Keratinocyte (primary cell): ENCODE data around the gene MLLT3. TPM values are rescaled to one million over a fixed set of nuclear protein-coding genes. Genes with fewer than 3 reads are reported as not detected.

Source experiments
- DNase-seq: peaks from one replicate; pipeline ENCODE4 v3.0.0-alpha.2; 2011; ENCODE audit warnings: low read depth, missing footprints, low spot score
- FAIRE-seq: peaks from 2 replicates; lab custom pipeline; 2011; peaks lifted over from hg19 to GRCh38; lab: Jason Lieb, UNC
- H2AFZ ChIP-seq: 2 replicates; pipeline ENCODE4 v1.6.0; 2012; ENCODE audit warnings: low read length, control low read depth, inconsistent platforms; ENCODE audit not compliant: control insufficient read depth
- H3K27ac ChIP-seq: 2 replicates; pipeline ENCODE4 v1.5.1; 2011; ENCODE audit warnings: low read length; ENCODE audit not compliant: control insufficient read depth, insufficient read depth
- H3K27me3 ChIP-seq: 3 replicates; pipeline ENCODE4 v1.6.0; 2011; ENCODE audit warnings: low read length; ENCODE audit not compliant: control insufficient read depth, insufficient read depth; ENCODE audit errors: extremely low read depth
- H3K36me3 ChIP-seq, 2 experiments: 2 replicates in 1 of 2; 3 replicates in 1 of 2; pipeline ENCODE4 v1.5.1; 2011; ENCODE audit warnings: low read length in 2 of 2, mild to moderate bottlenecking in 1 of 2; ENCODE audit not compliant: control insufficient read depth in 2 of 2, insufficient read depth in 2 of 2; ENCODE audit errors: extremely low read depth in 1 of 2
- H3K4me1 ChIP-seq: 3 replicates; pipeline ENCODE4 v1.5.1; 2011; ENCODE audit warnings: low read length; ENCODE audit not compliant: control insufficient read depth, insufficient read depth; ENCODE audit errors: extremely low read depth
- H3K4me2 ChIP-seq: 3 replicates; pipeline ENCODE4 v1.6.0; 2011; ENCODE audit warnings: low read depth, low read length; ENCODE audit not compliant: control insufficient read depth, insufficient read depth; ENCODE audit errors: extremely low read depth
- H3K4me3 ChIP-seq, 3 experiments: fragments of 200-600 bp in 1 of 3; sonication (generic) in 1 of 3; 2 replicates in 2 of 3; 3 replicates in 1 of 3; pipeline ENCODE4 v1.5.1; 2011 to 2016; ENCODE audit warnings: low read length in 3 of 3, mild to moderate bottlenecking in 3 of 3, control low read depth in 2 of 3, inconsistent platforms in 1 of 3, low read depth in 1 of 3, mixed read lengths in 1 of 3, mixed run types in 1 of 3, moderate library complexity in 1 of 3; ENCODE audit not compliant: control insufficient read depth in 2 of 3, insufficient read depth in 2 of 3; ENCODE audit errors: extremely low read depth in 1 of 3
- H3K79me2 ChIP-seq: 2 replicates; pipeline ENCODE4 v1.6.0; 2012; ENCODE audit warnings: low read length; ENCODE audit not compliant: control insufficient read depth, insufficient read depth
- H3K9ac ChIP-seq: 3 replicates; pipeline ENCODE4 v1.6.0; 2011; ENCODE audit warnings: low read length; ENCODE audit not compliant: control insufficient read depth, insufficient read depth; ENCODE audit errors: extremely low read depth
- H3K9me1 ChIP-seq: 3 replicates; pipeline ENCODE4 v1.6.0; 2011; ENCODE audit warnings: low read length; ENCODE audit not compliant: control insufficient read depth, insufficient read depth; ENCODE audit errors: extremely low read depth
- H3K9me3 ChIP-seq: 2 replicates; pipeline ENCODE4 v1.5.1; 2012; ENCODE audit warnings: low read depth, low read length; ENCODE audit not compliant: control insufficient read depth
- H4K20me1 ChIP-seq: 3 replicates; pipeline ENCODE4 v1.6.0; 2011; ENCODE audit warnings: low read length; ENCODE audit not compliant: control insufficient read depth, insufficient read depth; ENCODE audit errors: extremely low read depth
- EZH2 ChIP-seq: IDR thresholded peaks from one replicate; pipeline ENCODE4 v1.6.1; 2012; ENCODE audit warnings: inconsistent platforms, mild to moderate bottlenecking, low read length, moderate library complexity
- dilution Hi-C: fragments of 300-500 bp; cut with MboI; formaldehyde crosslinking; loops from one replicate; pipeline ENCODE4 v1.7.0; 2020; ENCODE audit warnings: low sequenced_read_pairs; ENCODE audit not compliant: extremely low pct_ligation_motif_present
- polyA plus RNA-seq, 5 experiments: library from polyadenylated mRNA; depleted of rRNA in 3 of 5; stranded (reverse) in 3 of 5; stranded (forward) in 1 of 5; unstranded in 1 of 5; fragments of >200 nt; gene quantifications; 1 replicate in 1 of 5; 2 replicates in 3 of 5; 3 replicates in 1 of 5; pipeline versions ENCODE4 v1.2.1 to v1.2.3, GENCODE V29; 2011 to 2012; ENCODE audit warnings: missing spikeins in 2 of 5, low read depth in 1 of 5, low replicate concordance in 1 of 5
- TF ChIP-seq, protein P1 (sequence below), 3 experiments: IDR thresholded peaks in 1 of 3; conservative IDR thresholded peaks in 1 of 3; optimal IDR thresholded peaks in 1 of 3; 2 replicates in 2 of 3; 3 replicates in 1 of 3; pipeline versions ENCODE3 to v1.5.1; 2011; ENCODE audit warnings: low read length in 3 of 3, mild to moderate bottlenecking in 3 of 3, moderate library complexity in 2 of 3, control low read depth in 1 of 3, inconsistent platforms in 1 of 3; ENCODE audit not compliant: insufficient read depth in 2 of 3; ENCODE audit errors: extremely low read depth in 1 of 3

The MLLT3 gene
- polyA plus RNA-seq, 1 donor (not counting 4 experiments of a cell fraction or from before 2014, with no cell fraction given): 17.0 TPM

DNA sequence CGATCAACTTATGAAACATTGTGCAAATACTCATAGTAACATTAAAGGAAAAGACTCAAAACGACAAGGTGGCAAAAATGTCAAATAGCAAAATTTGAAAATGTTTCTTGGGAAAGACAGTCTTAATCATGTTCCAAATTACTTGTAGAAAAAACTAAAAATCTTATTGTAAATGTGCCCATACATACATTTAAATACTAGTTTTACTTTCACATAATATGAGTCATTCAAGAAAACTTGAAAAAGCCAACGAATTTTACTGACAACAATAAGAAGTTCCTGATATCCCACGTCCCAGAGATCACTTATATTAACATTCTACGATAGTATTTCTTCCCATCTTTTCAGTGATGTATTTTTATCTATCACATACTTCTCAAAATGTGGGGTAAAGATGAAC is 13.7 kb downstream of the MLLT3 start:
- Histone ChIP-seq H3K27ac (no peak overlapping the region), H2AFZ (no peak overlapping the region), H3K9me1 (no peaks in the 10 kb centered on the region), H4K20me1 (no peaks in the 10 kb centered on the region), H3K4me1 (no peaks in the 10 kb centered on the region), H3K9me3 (no peaks in the 10 kb centered on the region), H3K9ac (no peak overlapping the region), H3K27me3 (no peaks in the 10 kb centered on the region), H3K79me2 (peaks cover 3% of the 10 kb centered on the region), H3K36me3 (no peaks in the 10 kb centered on the region), H3K4me2 (no peak overlapping the region), H3K4me3 (no peak overlapping the region)
- FAIRE-seq: no peak
- TF ChIP-seq EZH2: no peak
- TF ChIP-seq, protein P1, sequence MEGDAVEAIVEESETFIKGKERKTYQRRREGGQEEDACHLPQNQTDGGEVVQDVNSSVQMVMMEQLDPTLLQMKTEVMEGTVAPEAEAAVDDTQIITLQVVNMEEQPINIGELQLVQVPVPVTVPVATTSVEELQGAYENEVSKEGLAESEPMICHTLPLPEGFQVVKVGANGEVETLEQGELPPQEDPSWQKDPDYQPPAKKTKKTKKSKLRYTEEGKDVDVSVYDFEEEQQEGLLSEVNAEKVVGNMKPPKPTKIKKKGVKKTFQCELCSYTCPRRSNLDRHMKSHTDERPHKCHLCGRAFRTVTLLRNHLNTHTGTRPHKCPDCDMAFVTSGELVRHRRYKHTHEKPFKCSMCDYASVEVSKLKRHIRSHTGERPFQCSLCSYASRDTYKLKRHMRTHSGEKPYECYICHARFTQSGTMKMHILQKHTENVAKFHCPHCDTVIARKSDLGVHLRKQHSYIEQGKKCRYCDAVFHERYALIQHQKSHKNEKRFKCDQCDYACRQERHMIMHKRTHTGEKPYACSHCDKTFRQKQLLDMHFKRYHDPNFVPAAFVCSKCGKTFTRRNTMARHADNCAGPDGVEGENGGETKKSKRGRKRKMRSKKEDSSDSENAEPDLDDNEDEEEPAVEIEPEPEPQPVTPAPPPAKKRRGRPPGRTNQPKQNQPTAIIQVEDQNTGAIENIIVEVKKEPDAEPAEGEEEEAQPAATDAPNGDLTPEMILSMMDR (optimal IDR thresholded peaks at IDR 0.05 in 1 of 3, IDR thresholded peaks at IDR 0.05 in 1 of 3, conservative IDR thresholded peaks at IDR 0.05 in 1 of 3; ENCODE audit: extremely low read depth in 1 of 3, insufficient read depth in 2 of 3, low read length in 3 of 3): no peak
- dilution Hi-C loops: loop anchor here (10.0 kb wide), 1 partner anchor 54 kb away; no protein-coding TSS in a partner anchor
- no peak for DNase-seq

DNA sequence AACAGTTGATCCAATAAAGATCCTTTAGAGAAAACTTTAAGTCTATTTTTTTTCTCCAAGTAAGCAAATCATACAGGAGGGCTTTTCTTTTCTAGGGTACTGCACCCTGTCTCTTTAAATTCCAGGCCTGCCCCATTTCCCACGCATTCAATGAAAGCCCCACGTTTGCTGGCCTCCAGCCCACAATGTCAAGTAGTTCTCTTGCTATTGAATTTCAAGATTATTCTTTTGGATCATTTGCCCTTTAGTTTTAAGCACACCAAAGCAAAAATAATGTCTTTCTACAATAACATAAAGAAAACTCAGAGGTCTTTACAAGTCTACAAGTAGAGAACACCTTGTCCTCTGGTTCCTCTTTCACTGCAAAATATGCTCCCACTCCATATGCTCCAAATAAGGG is 15.6 kb downstream of the MLLT3 start:
- Histone ChIP-seq H2AFZ (no peak overlapping the region), H3K27me3 (no peaks in the 10 kb centered on the region), H3K9ac (no peak overlapping the region), H3K4me1 (no peaks in the 10 kb centered on the region), H3K4me3 (no peak overlapping the region), H3K9me3 (no peaks in the 10 kb centered on the region), H4K20me1 (no peaks in the 10 kb centered on the region), H3K79me2 (peaks cover 3% of the 10 kb centered on the region), H3K4me2 (no peak overlapping the region), H3K27ac (no peak overlapping the region), H3K9me1 (no peaks in the 10 kb centered on the region), H3K36me3 (no peaks in the 10 kb centered on the region)
- DNase-seq (no peak), FAIRE-seq (no peak)
- dilution Hi-C loops: loop anchor here (10.0 kb wide), 1 partner anchor 52 kb away; no protein-coding TSS in a partner anchor
- TF ChIP-seq, protein P1 (optimal IDR thresholded peaks at IDR 0.05 in 1 of 3, IDR thresholded peaks at IDR 0.05 in 1 of 3, conservative IDR thresholded peaks at IDR 0.05 in 1 of 3; ENCODE audit: extremely low read depth in 1 of 3, insufficient read depth in 2 of 3, low read length in 3 of 3): no peak
- TF ChIP-seq EZH2: no peak
